Keratinocyte (primary cell): Measurements from ENCODE around the gene TOP3B. TPM values are rescaled to one million over a fixed set of nuclear protein-coding genes. Genes with fewer than 3 reads are reported as not detected.

Experiments
- DNase-seq: peaks from one replicate; pipeline ENCODE4 v3.0.0-alpha.2; 2011; ENCODE audit warnings: low read depth, missing footprints, low spot score
- FAIRE-seq: peaks from 2 replicates; lab custom pipeline; 2011; peaks lifted over from hg19 to GRCh38; lab: Jason Lieb, UNC
- H2AFZ ChIP-seq: 2 replicates; pipeline ENCODE4 v1.6.0; 2012; ENCODE audit warnings: low read length, control low read depth, inconsistent platforms; ENCODE audit not compliant: control insufficient read depth
- H3K27ac ChIP-seq: 2 replicates; pipeline ENCODE4 v1.5.1; 2011; ENCODE audit warnings: low read length; ENCODE audit not compliant: control insufficient read depth, insufficient read depth
- H3K27me3 ChIP-seq: 3 replicates; pipeline ENCODE4 v1.6.0; 2011; ENCODE audit warnings: low read length; ENCODE audit not compliant: control insufficient read depth, insufficient read depth; ENCODE audit errors: extremely low read depth
- H3K36me3 ChIP-seq, 2 experiments: 2 replicates in 1 of 2; 3 replicates in 1 of 2; pipeline ENCODE4 v1.5.1; 2011; ENCODE audit warnings: low read length in 2 of 2, mild to moderate bottlenecking in 1 of 2; ENCODE audit not compliant: control insufficient read depth in 2 of 2, insufficient read depth in 2 of 2; ENCODE audit errors: extremely low read depth in 1 of 2
- H3K4me1 ChIP-seq: 3 replicates; pipeline ENCODE4 v1.5.1; 2011; ENCODE audit warnings: low read length; ENCODE audit not compliant: control insufficient read depth, insufficient read depth; ENCODE audit errors: extremely low read depth
- H3K4me2 ChIP-seq: 3 replicates; pipeline ENCODE4 v1.6.0; 2011; ENCODE audit warnings: low read depth, low read length; ENCODE audit not compliant: control insufficient read depth, insufficient read depth; ENCODE audit errors: extremely low read depth
- H3K4me3 ChIP-seq, 3 experiments: fragments of 200-600 bp in 1 of 3; sonication (generic) in 1 of 3; 2 replicates in 2 of 3; 3 replicates in 1 of 3; pipeline ENCODE4 v1.5.1; 2011 to 2016; ENCODE audit warnings: low read length in 3 of 3, mild to moderate bottlenecking in 3 of 3, control low read depth in 2 of 3, inconsistent platforms in 1 of 3, low read depth in 1 of 3, mixed read lengths in 1 of 3, mixed run types in 1 of 3, moderate library complexity in 1 of 3; ENCODE audit not compliant: control insufficient read depth in 2 of 3, insufficient read depth in 2 of 3; ENCODE audit errors: extremely low read depth in 1 of 3
- H3K79me2 ChIP-seq: 2 replicates; pipeline ENCODE4 v1.6.0; 2012; ENCODE audit warnings: low read length; ENCODE audit not compliant: control insufficient read depth, insufficient read depth
- H3K9ac ChIP-seq: 3 replicates; pipeline ENCODE4 v1.6.0; 2011; ENCODE audit warnings: low read length; ENCODE audit not compliant: control insufficient read depth, insufficient read depth; ENCODE audit errors: extremely low read depth
- H3K9me1 ChIP-seq: 3 replicates; pipeline ENCODE4 v1.6.0; 2011; ENCODE audit warnings: low read length; ENCODE audit not compliant: control insufficient read depth, insufficient read depth; ENCODE audit errors: extremely low read depth
- H3K9me3 ChIP-seq: 2 replicates; pipeline ENCODE4 v1.5.1; 2012; ENCODE audit warnings: low read depth, low read length; ENCODE audit not compliant: control insufficient read depth
- H4K20me1 ChIP-seq: 3 replicates; pipeline ENCODE4 v1.6.0; 2011; ENCODE audit warnings: low read length; ENCODE audit not compliant: control insufficient read depth, insufficient read depth; ENCODE audit errors: extremely low read depth
- EZH2 ChIP-seq: IDR thresholded peaks from one replicate; pipeline ENCODE4 v1.6.1; 2012; ENCODE audit warnings: inconsistent platforms, mild to moderate bottlenecking, low read length, moderate library complexity
- dilution Hi-C: fragments of 300-500 bp; cut with MboI; formaldehyde crosslinking; loops from one replicate; pipeline ENCODE4 v1.7.0; 2020; ENCODE audit warnings: low sequenced_read_pairs; ENCODE audit not compliant: extremely low pct_ligation_motif_present
- polyA plus RNA-seq, 5 experiments: library from polyadenylated mRNA; depleted of rRNA in 3 of 5; stranded (reverse) in 3 of 5; stranded (forward) in 1 of 5; unstranded in 1 of 5; fragments of >200 nt; gene quantifications; 1 replicate in 1 of 5; 2 replicates in 3 of 5; 3 replicates in 1 of 5; pipeline versions ENCODE4 v1.2.1 to v1.2.3, GENCODE V29; 2011 to 2012; ENCODE audit warnings: missing spikeins in 2 of 5, low read depth in 1 of 5, low replicate concordance in 1 of 5
- TF ChIP-seq, protein P1 (sequence below), 3 experiments: IDR thresholded peaks in 1 of 3; conservative IDR thresholded peaks in 1 of 3; optimal IDR thresholded peaks in 1 of 3; 2 replicates in 2 of 3; 3 replicates in 1 of 3; pipeline versions ENCODE3 to v1.5.1; 2011; ENCODE audit warnings: low read length in 3 of 3, mild to moderate bottlenecking in 3 of 3, moderate library complexity in 2 of 3, control low read depth in 1 of 3, inconsistent platforms in 1 of 3; ENCODE audit not compliant: insufficient read depth in 2 of 3; ENCODE audit errors: extremely low read depth in 1 of 3

TOP3B gene
- polyA plus RNA-seq, 1 donor (not counting 4 experiments of a cell fraction or from before 2014, with no cell fraction given): 13.8 TPM

- FAIRE-seq (no peak), DNase-seq (no peak)
- Histone ChIP-seq H3K27me3 (no peaks in the 10 kb centered on the region), H3K9me1 (no peaks in the 10 kb centered on the region), H3K36me3 (peaks cover 6 to 23% of the 10 kb centered on the region in 2 experiments), H3K4me2 (no peak overlapping the region), H3K9ac (no peak overlapping the region), H3K27ac (no peak overlapping the region), H3K4me1 (peaks cover 20% of the 10 kb centered on the region), H3K79me2 (peaks cover 40% of the 10 kb centered on the region), H2AFZ (no peak overlapping the region), H3K4me3 (no peak overlapping the region), H4K20me1 (no peaks in the 10 kb centered on the region), H3K9me3 (no peaks in the 10 kb centered on the region)
- TF ChIP-seq, protein P1, sequence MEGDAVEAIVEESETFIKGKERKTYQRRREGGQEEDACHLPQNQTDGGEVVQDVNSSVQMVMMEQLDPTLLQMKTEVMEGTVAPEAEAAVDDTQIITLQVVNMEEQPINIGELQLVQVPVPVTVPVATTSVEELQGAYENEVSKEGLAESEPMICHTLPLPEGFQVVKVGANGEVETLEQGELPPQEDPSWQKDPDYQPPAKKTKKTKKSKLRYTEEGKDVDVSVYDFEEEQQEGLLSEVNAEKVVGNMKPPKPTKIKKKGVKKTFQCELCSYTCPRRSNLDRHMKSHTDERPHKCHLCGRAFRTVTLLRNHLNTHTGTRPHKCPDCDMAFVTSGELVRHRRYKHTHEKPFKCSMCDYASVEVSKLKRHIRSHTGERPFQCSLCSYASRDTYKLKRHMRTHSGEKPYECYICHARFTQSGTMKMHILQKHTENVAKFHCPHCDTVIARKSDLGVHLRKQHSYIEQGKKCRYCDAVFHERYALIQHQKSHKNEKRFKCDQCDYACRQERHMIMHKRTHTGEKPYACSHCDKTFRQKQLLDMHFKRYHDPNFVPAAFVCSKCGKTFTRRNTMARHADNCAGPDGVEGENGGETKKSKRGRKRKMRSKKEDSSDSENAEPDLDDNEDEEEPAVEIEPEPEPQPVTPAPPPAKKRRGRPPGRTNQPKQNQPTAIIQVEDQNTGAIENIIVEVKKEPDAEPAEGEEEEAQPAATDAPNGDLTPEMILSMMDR (optimal IDR thresholded peaks at IDR 0.05 in 1 of 3, IDR thresholded peaks at IDR 0.05 in 1 of 3, conservative IDR thresholded peaks at IDR 0.05 in 1 of 3; ENCODE audit: extremely low read depth in 1 of 3, insufficient read depth in 2 of 3, low read length in 3 of 3): no peak
- no peak for TF ChIP-seq EZH2
- dilution Hi-C loops: no loop called here
Observed at GRCh38 chr22:21949569-21949918, 33.0 kb downstream of the TOP3B start.

DNA sequence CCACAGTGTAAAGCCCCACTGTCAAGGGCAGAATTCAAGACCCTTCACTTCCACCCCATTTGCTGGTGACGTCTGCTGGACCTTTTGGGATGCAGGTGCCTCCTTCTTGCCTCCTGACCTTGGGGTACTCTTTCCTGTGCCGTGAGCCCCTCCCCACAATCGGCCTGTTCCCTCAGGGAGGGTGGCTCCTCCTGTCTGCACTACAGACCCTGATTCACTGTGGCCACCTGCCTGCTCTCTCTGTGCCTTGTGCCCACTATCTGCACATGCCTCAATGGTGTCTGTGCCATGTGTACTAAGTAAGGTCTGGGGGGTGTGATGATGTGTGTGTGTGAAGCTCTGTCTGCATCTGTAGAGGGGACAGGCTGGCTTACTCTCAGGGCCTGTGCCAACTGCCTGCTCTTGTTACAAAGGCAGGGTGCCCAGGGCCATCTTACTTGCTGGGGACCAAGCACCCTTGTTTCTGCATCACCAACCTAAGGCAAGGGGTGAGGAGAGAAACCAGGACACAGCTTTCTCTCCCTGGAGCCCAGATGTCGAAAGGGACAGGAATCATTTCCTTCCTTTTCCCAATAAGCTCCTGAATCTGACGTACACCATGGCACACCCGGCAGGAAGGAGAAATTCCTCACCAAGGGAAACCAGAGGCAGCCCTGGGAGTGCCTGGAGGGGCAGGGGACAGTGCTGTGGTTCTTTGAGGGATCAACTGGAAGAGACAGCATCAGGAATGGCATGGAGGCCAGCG, 33.6 kb downstream of the TOP3B start:
- Histone ChIP-seq H3K9me1 (no peaks in the 10 kb centered on the region), H3K27ac (no peak overlapping the region), H3K9me3 (no peaks in the 10 kb centered on the region), H3K27me3 (no peaks in the 10 kb centered on the region), H3K4me2 (no peak overlapping the region), H3K9ac (no peak overlapping the region), H2AFZ (no peak overlapping the region), H3K36me3 (peaks cover 8 to 29% of the 10 kb centered on the region in 2 experiments), H3K4me1 (peaks cover 20% of the 10 kb centered on the region), H3K4me3 (no peak overlapping the region), H4K20me1 (no peaks in the 10 kb centered on the region), H3K79me2 (peaks cover 40% of the 10 kb centered on the region)
- FAIRE-seq (no peak), DNase-seq (no peak)
- dilution Hi-C loops: no loop called here
- TF ChIP-seq, protein P1 (optimal IDR thresholded peaks at IDR 0.05 in 1 of 3, IDR thresholded peaks at IDR 0.05 in 1 of 3, conservative IDR thresholded peaks at IDR 0.05 in 1 of 3; ENCODE audit: extremely low read depth in 1 of 3, insufficient read depth in 2 of 3, low read length in 3 of 3): no peak
- TF ChIP-seq EZH2: no peak
